ENCODE results near the gene SKAP1. TPM values are rescaled to one million over a fixed set of nuclear protein-coding genes. Genes with fewer than 3 reads are reported as not detected.
A peak's percentile ranks its signal among the peaks of the same experiment; 100 is the strongest.

The SKAP1 gene
- total and polyA plus RNA-seq, 2 of the 13 experiments (the other 11 are each of a cell fraction or from before 2014, with no cell fraction given) = 0.21 TPM; not detected in 1

- TF ChIP-seq AHDC1 (CRISPR knock-in tag; IDR thresholded peaks at IDR 0.05; ENCODE audit: borderline replicate concordance) (no peak; the same call in 1 of the 2 replicates), NAIF1 (CRISPR knock-in tag; IDR thresholded peaks at IDR 0.05; ENCODE audit: borderline replicate concordance) (peak; percentile 95; the same call in 1 of the 2 replicates), KIAA2018 (CRISPR knock-in tag; IDR thresholded peaks at IDR 0.05; ENCODE audit: borderline replicate concordance) (peak; percentile 74; the same call in 1 of the 2 replicates), IRF9 (CRISPR knock-in tag; IDR thresholded peaks at IDR 0.05; ENCODE audit: borderline replicate concordance) (peak; percentile 100), ZNF281 (CRISPR knock-in tag; IDR thresholded peaks at IDR 0.05; ENCODE audit: borderline replicate concordance) (peak; percentile 82)
Measured at GRCh38 chr17:48101012-48101720, 328.8 kb downstream of the SKAP1 start, which contains the start of gene CBX1 (continued).

Data from HepG2 (cell line).